DND-41 (cell line): ENCODE data around the gene NRG2.

Source experiments
- EZH2 ChIP-seq: IDR thresholded peaks from 3 replicates; pipeline ENCODE4 v1.6.1; 2012; ENCODE audit warnings: borderline replicate concordance, low read depth, mild to moderate bottlenecking, moderate library complexity, low read length, inconsistent platforms; ENCODE audit not compliant: severe bottlenecking
- TF ChIP-seq, protein P1 (sequence below): IDR thresholded peaks from 2 replicates; pipeline ENCODE4 v1.5.1; 2012; ENCODE audit warnings: borderline replicate concordance, low read length, moderate library complexity, mild to moderate bottlenecking; ENCODE audit not compliant: poor library complexity, severe bottlenecking; ENCODE audit errors: extremely low read depth

DNA sequence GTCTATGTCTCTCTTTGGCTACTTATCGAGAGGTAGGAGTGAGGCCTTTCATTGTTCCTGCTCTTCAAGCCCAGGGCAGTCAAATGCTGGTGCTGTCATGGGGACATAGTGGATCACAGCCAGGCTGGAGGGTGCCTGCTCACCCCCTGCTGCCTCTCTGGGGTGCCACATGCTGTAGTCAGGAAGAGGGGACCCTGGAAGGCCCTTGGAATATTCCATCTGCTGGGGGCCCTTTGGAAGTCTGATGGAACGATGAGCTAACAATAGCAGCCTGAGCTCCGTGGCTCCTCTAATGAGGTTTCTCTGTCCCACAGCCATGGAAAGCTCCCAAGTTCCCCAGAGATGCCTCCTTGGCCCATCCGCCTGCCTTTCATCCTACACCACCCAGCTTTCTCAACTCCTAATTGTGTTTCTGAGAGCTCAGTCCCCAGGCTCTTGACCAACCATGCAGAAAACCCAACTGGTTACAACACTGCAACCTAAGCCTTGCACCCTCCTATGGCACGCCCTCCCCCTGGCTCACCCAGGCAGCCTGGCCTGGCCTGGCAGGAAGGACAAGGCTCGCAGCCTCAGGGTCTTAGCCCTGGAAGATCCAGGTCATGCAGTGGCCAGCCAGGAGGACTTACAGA is 91.7 kb downstream of the NRG2 start:
- TF ChIP-seq, protein P1, sequence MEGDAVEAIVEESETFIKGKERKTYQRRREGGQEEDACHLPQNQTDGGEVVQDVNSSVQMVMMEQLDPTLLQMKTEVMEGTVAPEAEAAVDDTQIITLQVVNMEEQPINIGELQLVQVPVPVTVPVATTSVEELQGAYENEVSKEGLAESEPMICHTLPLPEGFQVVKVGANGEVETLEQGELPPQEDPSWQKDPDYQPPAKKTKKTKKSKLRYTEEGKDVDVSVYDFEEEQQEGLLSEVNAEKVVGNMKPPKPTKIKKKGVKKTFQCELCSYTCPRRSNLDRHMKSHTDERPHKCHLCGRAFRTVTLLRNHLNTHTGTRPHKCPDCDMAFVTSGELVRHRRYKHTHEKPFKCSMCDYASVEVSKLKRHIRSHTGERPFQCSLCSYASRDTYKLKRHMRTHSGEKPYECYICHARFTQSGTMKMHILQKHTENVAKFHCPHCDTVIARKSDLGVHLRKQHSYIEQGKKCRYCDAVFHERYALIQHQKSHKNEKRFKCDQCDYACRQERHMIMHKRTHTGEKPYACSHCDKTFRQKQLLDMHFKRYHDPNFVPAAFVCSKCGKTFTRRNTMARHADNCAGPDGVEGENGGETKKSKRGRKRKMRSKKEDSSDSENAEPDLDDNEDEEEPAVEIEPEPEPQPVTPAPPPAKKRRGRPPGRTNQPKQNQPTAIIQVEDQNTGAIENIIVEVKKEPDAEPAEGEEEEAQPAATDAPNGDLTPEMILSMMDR, result no peak
- TF ChIP-seq EZH2, result no peak
